Activated CD4-positive, alpha-beta T cell treated with anti-CD3 and anti-CD28 coated beads, Interleukin-2, amount 50 U/mL, for 24 hours (primary cell): ENCODE data around the gene PRDX6.
"Not testable (repeated sequence)": the region's sequence is repeated elsewhere in the genome, so short reads cannot be mapped to it uniquely, and the experiment has no call there.

Experiments used
- DNase-seq, 2 donors: peaks; one replicate each; pipeline ENCODE4 v3.0.0-alpha.2; 2020; ENCODE audit warnings: low read depth in 1 of 2, low spot score in 1 of 2

PRDX6 gene, protein sequence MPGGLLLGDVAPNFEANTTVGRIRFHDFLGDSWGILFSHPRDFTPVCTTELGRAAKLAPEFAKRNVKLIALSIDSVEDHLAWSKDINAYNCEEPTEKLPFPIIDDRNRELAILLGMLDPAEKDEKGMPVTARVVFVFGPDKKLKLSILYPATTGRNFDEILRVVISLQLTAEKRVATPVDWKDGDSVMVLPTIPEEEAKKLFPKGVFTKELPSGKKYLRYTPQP

DNA sequence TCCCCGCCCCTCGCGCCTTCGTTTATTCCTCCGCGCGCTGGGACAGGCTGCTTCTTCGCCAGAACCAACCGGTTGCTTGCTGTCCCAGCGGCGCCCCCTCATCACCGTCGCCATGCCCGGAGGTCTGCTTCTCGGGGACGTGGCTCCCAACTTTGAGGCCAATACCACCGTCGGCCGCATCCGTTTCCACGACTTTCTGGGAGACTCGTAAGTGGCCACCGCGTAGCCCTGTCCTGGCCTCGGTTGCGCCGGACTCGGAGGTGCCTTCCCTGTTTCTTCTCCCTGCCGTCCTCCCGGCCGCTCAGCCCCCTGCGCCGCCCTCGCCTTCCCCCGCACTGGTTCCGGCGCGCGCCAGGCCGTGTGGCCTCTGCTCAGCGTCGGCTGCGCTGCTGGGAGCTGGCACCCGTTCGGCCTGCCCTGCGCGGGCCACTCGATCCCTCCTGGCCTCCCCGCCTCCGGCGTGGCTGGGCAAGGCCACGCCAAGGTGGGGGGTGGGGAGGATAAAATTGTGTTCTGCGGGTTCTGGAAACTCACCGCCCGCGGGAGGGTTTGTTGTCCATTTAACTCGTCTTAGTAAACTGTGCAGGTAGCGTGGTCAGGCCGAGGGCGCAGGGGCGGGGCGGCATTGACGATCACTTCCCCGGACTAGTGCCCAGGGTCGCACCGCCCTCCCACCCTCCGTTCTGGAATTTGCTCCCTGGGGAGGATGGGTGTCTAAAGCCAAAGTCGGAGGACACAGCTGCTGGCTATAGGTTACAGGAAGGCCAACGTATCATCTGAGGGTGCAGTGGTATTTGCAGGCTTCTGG is at the start of gene PRDX6:
Gene PRDX6 (plus strand): TSS at position 50 of the 808 bp plus-strand sequence. CDS start 63 bp downstream, at position 113.
- DNase-seq, result peak in 1 of 2 donors; percentile 20

DNA sequence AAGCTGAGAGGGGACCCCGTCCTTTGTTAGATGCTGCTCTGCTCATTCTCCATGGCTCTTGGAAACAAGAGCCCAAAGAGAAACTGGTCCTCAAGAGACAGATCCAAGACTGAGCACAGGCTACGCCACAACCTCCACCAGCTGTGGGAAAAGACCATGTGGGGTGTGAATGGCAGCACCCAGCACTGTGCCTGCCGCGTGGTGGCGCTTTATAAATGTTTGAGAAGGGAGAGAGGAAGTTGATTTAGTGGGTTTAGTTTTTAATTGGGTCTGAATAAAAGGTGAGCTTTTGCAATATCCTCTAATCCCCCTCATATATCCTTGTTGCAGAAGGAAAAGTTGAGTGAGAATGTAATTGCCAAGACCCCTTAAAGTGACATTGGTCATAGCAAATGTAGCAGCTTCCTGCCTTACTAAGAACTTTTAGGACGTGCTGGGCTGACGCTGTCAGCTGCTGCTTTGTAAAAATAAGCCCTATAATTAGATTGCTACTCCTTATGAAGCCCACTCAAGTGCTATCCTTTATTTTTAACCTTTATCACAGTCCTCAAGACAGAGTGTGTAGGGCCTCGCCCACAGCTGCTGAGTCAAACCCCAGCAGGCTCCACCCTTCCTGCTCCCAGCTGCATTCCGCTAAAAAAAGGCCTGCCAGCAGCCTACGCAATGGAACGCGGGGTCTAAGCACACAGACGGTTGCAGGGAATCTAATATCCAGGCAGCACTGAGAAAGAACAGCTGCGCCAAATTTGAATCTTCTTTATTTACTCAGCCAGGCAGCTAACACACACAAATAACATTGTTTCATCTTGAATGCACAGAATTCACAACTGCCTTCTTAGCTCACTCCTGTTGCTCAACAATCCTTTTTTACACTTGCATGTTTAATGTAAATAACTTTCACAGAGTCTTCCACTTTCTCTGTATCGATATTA is 47.4 kb upstream of the PRDX6 start:
- DNase-seq, result peak; percentile 36 to 45

DNA sequence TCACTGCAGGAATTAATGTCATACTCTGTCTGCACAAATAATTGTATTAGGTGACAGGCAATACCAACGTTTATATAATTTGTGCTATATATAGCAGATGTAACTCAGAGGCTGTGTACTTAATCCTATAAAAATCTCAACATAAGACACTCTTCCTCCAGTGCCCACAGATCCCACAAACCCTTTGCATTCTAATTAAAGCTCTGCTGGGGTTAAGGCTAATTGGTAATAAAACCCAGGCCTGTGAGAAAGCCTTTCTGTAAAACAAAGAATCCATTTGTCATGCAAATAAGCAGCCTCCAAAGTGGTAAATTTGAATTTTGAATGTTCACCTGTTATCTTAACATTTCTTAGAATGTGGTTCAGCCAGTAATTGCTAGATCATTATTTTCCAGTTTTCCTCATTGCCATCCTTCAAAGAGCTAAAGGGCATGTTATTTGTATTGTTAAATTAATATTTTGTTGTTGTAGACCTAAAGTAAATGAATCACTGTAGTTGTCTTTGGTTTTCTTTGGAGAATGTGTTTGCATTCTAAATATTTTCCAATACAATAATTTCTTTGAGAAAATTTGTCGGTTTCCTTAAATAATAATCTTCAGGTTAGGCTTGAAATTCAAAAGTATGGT is 46.3 kb upstream of the PRDX6 start:
- DNase-seq, result no peak

DNA sequence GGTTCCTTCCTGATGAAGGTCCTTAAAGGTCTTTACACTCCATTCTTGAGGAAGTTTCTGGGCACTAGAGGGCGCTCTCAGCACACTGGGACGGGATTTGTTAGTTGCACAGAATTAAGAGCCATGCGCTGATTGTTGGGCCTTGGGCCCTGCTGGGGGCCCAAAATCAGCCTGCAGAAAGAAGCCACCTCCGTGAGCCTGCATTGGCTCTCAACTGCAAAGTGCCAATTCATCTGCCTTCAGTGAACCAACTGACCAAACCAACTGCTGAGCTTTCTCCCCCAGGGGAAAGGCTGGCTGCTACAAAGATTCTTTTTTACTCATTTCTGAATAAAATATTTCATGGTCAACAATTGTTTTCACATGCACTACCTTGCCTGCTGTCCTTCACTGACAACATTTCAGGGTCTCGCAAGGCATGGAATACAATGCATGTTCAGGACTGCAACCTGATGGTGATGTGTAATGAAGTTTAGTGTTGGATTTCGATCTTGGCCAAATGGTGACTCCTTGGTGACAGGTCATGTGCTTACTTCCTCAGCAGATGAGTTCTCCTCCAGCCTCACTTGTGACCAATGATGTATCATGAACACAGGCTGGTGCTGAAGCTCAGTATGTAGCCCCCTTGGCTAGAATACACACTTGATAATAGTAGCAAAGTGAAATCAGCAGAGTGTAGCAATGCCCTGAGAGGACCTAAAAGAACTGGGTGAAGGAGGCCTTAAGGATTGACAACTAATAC is 45.7 kb upstream of the PRDX6 start:
- peak; percentile 85 to 88 for DNase-seq

DNA sequence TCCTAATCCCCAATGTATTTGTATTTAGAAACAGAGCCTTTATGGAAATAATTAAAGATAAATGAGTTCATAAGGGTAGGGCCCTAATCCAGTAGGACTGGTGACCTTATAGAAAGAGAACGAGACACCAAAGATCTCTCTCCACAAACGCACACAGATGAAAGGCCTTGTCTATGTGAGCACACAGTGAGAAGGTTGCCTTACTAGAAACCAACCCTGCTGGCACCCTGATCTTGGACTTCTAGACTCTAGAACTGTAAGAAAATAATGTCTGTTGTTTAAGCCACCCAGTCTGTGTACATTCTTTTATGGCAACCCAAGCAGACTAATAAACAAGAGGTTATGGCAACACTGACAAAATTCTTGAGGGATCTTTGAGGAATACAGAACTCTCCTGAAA is 44.8 kb upstream of the PRDX6 start:
- no peak for DNase-seq

DNA sequence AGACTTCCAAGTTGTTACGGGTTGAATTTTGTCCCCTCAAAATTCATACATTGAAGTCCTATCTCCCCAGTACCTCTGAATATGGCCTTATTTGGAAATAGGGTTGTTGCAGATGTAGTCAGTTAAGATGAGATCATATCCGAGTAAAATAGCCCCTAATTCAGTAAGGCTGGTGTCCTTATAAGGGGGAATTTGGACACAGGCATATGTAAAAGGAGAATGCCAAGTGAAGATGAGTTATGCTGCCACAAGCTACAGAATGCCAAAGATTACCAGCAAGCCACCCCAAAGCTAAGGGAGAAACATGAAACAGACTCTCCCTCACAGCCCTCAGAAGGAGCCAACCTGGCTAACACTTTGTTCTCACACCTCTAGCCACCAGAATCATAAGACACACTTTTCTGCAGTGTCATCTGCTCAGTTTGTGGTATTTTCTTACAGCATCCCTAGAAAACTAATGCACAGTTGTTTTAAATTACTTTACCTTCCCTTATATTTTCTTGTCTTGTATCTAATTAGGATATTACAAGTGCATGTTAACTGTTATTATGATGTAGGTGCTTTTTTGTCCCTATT is 43.3 kb upstream of the PRDX6 start:
- DNase-seq, result no peak

DNA sequence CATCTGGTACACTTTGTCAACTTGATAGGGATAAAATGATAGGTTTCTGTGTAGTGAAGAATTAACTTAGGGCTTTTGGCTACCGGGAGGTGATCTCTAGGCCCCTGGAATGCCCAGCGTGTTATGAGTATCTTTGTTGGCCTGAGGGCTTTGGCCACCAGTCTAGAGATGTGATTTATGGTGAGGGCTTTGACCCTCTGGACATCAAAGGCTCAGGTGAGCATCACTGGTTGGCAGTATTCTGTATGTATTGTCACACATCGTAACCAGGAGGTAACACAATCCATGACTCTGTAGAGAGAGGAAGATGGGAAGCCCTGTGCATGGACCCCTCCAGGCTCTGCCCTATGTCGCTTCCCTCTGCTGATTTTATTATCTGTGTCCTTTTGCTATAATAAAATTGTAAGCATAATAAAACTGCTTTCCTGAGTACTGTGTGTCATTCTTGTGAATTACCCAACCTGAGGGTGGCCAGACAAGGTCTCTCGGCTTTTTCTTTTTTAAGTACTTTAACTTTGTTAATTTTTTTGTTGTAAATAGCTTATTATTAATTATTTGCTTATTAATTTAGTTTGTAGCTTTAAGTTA is 40.2 kb upstream of the PRDX6 start:
- no peak for DNase-seq

DNA sequence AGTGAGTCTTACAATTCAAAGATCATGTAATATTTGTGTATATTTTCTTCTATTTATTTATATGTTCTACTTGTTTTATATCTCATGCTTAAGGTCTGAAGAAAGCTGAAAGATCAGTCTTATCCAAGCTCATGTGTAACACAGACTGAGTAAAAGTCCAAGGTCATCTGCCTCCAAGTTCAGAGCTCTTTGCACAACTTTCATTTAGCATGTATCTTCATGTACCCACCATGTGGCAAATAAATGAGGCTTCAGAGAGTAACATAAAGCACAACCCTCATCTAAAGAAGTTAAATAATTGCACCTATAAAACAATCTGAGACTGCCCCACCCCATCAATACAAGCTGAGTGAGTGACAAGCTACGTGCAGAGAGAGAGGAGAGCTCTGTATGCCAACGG is 38.5 kb upstream of the PRDX6 start:
- DNase-seq, result no peak

DNA sequence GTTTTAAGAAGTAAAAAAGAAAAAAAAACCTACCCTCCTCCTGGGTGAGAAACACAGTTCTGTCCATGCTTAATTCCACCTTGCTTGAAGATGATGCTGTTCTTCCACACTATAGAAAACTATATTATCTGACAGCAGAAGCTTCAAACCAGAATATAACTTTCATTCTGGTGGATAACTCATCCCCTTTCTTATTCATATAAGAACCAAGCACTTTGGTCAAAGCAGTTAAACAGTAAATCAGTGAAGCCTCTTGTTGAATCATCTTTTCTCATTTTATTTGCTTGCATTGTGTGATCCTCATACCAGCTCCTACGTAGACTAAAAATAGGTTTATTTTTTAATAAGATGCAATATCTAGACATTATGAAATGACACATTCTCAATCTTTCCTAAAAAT is 36.7 kb upstream of the PRDX6 start:
- DNase-seq, result no peak

DNA sequence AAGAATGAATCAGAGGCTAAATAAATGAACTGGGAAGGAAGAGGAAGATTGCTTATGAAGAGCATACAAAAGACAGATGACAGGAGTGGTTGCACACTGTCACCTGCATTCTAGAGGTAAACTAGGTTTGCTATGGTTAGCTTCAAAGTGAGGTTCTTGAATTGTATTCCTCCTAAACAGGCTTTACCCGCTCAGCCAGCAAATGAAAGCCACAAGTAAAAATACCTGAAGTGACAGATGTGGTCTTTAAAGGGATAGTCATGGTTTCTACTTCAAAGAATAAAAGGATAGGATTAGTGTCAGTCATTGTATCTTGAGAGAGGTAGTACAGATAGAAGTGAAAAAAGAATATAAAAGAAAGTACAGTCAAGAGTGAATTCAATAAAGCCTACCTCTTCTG is 32.4 kb upstream of the PRDX6 start:
- no peak for DNase-seq

DNA sequence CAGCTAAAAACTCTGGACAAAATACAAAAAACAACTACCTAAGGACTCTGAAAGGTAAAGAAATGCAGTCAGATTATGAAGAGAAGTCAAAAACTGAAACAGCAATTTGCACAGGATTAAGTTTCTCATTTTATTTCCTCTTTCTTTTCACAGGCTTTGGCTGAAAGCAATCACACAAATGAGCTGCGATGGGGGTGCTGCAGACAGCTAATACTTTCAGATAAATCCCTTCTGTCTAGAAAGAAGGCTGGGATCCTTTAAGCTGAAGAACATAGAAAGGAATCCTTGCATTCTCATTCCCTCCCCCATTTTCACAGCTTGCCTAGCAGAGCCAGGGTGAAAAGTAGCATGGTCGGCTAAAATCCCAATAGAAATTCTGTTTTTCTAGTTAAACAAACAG is 32.0 kb upstream of the PRDX6 start:
- DNase-seq, result no peak

DNA sequence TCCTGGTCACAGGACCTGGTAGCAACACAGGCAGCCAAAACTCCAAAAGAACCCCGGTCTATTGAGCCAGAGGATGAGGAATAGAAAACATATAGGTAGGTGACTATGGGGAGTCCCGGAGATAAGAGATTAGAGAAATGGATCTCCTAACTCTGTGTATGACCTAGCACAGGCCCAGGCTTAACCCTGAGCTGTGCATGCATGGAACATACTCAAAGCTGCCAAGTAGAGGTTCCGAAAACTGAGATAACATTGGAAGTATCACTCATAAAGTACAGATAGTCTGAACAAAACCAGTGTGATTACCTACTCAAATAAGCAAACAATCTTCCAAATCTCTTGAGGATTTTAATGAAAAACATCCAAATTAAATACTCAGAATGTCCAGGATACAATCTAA is 31.5 kb upstream of the PRDX6 start:
- DNase-seq, result no peak

DNA sequence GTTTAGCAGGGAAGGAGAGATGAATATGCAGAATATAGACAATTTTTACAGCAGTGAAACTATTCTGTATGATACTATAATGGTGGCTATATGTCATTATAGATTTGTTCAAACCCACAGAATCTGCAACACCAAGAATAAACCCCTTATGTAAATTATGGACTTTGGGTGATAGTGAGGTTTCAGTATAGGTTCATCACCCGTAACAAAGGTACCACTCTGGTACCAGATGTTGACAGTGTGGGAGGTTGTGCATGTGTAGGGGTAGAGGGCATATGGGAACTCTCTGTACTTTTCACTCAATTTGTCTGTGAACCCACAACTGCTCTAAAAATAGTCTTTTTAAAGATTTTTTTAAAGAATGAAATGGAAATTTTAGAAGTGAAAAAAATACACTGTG is 29.9 kb upstream of the PRDX6 start:
- DNase-seq, result no peak

DNA sequence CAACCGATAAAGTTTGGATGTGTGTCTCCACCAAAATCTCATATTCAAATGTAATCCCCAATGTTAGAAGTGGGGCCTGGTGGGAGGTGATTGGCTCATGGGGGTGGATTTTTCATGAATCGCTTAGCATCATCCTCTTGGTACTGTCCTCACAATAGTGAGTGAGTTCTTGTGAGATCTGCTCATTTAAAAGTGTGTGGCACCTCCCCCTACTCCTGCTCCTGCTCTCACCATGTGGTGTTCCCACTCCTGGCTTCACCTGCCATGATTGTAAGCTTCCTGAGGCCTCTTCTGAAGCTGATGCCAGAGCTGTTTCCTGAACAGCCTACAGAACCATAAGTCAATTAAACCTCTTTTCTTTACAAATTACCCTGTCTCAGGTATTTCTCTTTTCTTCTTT is 28.2 kb upstream of the PRDX6 start:
- DNase-seq, result no peak

DNA sequence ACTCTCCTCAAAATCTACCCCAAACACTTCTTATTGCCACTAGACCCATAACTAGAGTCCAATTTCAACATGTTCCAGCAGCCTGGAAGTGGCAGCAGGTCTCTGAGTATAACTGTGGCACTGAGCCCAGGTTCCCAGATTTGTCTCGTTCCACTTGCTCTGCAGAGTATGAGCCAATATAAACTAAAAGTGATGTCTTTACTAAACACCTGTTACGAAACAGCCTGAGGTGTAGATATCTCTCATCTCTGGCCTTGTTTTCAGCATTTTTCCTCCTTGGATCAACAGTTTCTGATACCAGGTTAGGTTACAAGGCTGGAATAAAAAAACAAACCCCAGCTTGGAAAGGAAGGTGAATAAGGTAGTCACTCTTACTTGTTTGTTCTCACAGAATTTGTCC is 25.2 kb upstream of the PRDX6 start:
- DNase-seq, result no peak

DNA sequence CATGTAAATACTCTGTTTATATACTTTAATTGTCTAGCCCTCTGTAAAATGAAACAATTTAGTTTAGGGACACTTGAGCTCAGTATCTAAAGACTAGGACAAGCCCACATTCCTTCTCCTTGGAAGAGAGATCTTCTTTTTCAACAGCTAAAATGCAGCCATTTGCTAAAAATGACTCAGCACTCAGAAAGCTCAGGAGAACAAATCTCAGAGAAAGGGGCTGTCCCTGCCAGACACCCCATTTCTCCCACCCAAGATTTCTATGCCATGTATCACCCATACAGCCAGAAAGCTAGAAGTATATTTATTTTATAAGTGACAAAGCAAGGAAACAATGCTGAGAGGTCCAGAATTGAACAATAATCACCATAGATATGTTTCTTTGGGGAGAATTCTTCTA is 23.2 kb upstream of the PRDX6 start:
- no peak for DNase-seq

DNA sequence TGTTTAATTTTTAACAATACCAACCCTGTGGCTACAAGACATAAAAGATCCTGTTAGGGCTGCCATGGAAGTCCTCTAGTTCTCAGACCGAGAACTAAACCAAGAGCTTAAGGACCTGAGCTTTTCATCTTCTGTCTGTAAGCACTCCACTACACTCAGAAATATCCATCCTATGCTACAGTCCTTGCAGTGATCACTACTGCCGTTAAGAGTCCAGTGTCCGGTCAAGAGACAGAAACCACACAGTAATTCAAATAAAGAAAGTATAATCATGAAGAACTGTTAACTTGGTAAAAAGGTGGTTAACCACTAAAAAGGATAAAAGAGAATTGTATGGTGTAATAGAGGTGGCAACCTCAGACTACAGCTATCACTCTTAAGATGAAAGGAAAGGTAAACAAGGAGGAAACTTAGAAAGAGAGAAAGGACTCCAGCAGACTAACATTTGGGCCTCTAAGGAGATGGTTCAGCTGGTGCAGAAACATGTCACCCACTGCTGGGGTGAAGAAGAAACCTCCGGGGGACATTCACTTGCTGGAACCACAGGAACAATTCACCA is 22.1 kb upstream of the PRDX6 start:
- no peak for DNase-seq

DNA sequence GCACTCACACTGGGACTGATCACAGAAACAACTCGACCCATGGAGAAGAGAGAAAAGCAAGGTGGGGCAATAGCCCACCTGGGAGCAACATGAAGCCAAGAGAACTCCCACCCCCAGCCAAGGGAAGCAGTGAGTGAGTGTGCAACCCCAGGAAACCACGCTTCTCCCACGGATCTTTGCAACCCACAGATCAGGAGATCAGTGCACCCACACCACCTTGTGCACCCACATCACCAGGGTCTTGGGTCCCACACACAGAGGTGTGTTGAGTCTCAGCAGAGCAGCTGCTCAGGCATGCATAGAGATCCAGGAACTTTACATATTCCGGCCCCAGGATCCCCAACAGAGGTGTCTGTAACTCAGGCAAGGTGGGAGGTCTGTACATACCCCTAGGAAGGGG is 17.2 kb upstream of the PRDX6 start:
- DNase-seq, result no peak

DNA sequence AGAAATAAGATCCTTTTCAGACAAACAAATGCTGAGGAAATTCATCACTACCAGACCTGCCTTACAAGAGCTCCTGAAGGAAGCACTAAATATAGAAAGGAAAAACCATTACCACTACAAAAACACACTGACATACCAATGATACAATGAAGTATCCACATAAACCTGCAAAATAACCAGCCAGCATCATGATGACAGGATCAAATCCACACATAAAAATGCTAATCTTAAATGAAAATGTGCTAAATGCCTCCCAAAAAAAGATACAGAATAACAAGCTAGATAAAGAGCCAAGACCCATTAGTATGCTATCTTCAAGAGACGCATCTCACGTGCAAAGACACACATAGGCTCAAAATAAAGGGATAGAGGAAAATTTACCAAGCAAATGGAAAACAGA is 14.5 kb upstream of the PRDX6 start:
- DNase-seq, result not testable (repeated sequence)

DNA sequence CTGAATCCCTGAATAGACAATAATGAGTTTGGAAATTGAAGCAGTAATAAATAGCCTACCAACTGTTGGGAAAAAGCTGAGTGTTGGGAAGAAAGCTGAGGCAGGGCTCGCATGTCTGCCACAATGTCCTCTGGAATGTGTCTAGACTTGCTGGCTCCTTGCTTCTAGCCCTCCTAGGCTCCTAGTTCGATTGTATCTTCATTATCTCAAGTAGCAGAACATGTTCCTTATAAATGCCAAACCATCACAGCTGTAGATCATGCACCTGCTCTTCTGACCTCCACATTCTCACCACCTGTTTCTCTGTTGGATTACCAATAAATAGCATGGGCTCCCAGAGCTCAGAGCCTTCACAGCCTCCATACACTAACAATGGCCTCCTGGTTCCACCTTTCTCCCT is 12.9 kb upstream of the PRDX6 start:
- not testable (repeated sequence) for DNase-seq
